ENCODE results near the gene MYH8.

Gene MYH8

GRCh38 chr17:10421900-10422542 lies at the start of gene MYH8:
Gene MYH8, minus strand, starts transcription at chr17:10421950. Its CDS starts 1,723 bp downstream, at chr17:10420227.
- no peak for TF ChIP-seq CTCF (IDR thresholded peaks at IDR 0.05; ENCODE audit: insufficient read depth, low read depth, low read length, missing control alignments)
- no peak for DNase-seq (ENCODE audit: low read depth)
- no peak within 1 kb of the TSS for H3K4me3 ChIP-seq (ENCODE audit: low read length)

- no peak for TF ChIP-seq CTCF (IDR thresholded peaks at IDR 0.05; ENCODE audit: insufficient read depth, low read depth, low read length, missing control alignments)
- DNase-seq (ENCODE audit: low read depth): no peak
- H3K4me3 ChIP-seq (ENCODE audit: low read length): no peak within 1 kb of the TSS
Observed at GRCh38 chr17:10469459-10469858, 47.7 kb upstream of the MYH8 start, which contains the start of gene MYH4. Gene MYH4, minus strand, starts transcription at chr17:10469559. Its CDS starts 2,814 bp downstream, at chr17:10466745.

- no peak overlapping the region for H3K4me3 ChIP-seq (ENCODE audit: low read length)
- no peak for DNase-seq (ENCODE audit: low read depth)
- TF ChIP-seq CTCF (IDR thresholded peaks at IDR 0.05; ENCODE audit: insufficient read depth, low read depth, low read length, missing control alignments): no peak
Observed at GRCh38 chr17:10463402-10463801, 41.7 kb upstream of the MYH8 start.

- no peak for TF ChIP-seq CTCF (IDR thresholded peaks at IDR 0.05; ENCODE audit: insufficient read depth, low read depth, low read length, missing control alignments)
- H3K4me3 ChIP-seq (ENCODE audit: low read length): no peak overlapping the region
- no peak for DNase-seq (ENCODE audit: low read depth)
Observed at GRCh38 chr17:10460062-10460461, 38.3 kb upstream of the MYH8 start.

- no peak for DNase-seq (ENCODE audit: low read depth)
- no peak overlapping the region for H3K4me3 ChIP-seq (ENCODE audit: low read length)
- TF ChIP-seq CTCF (IDR thresholded peaks at IDR 0.05; ENCODE audit: insufficient read depth, low read depth, low read length, missing control alignments): no peak
Observed at GRCh38 chr17:10458701-10459100, 37.0 kb upstream of the MYH8 start.

GRCh38 chr17:10457952-10458351 lies 36.2 kb upstream of the MYH8 start:
- H3K4me3 ChIP-seq (ENCODE audit: low read length): no peak overlapping the region
- TF ChIP-seq CTCF (IDR thresholded peaks at IDR 0.05; ENCODE audit: insufficient read depth, low read depth, low read length, missing control alignments): no peak
- DNase-seq (ENCODE audit: low read depth): no peak
